ENCODE measurements around the gene TOLLIP. TPM values are rescaled to one million over a fixed set of nuclear protein-coding genes. Genes with fewer than 3 reads are reported as not detected.

TOLLIP gene

DNA sequence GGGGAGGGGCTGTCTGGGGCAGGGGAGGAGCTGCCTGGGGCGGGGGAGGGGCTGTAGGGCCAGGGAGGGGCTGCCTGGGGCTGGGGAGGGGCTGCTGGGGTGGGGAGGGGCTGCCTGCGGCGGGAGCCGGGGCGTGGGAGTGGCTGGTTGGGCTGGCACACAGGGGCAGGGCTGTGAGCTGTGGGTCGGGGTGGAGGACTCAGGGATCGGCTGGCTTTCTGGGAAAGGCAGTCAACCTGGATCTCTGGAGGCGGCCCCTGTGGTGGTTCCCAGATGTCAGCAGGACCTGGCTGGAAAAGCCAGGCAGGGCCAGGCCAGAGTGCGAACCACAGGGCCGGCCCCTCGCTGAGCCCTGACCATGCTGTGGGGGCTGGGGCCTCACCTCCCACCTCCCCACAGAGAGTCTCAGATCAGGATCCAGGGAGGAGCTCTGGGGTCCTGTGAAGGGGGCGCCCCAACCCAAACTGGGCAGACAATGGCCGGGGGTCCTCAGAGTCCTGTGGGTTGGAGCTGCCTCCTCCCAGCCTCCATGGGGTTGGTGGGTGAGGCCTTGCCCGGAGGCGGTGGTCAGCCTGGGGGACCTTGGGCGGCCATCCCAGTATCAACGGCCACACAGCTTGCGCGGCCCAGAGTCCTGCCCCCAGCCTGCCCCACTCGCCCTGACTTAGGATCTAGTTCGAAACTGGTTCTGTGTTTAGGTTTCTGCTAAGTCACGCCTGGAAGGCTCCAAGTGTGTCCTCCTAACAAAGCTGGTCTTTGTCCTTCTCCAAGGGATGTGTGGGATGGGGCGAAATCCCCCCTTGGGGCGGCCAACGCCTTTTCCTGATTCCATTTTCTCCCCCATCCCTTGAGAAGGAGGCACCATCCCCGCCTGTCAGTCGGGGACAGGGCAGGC lies 84.7 kb downstream of the TOLLIP start:
- H3K4me3 ChIP-seq (replicated peaks; ENCODE audit: insufficient read depth, low read length), result no peak overlapping the region
- no peak for DNase-seq (ENCODE audit: low read depth in 1 of 2, low spot score in 1 of 2)
- TF ChIP-seq POLR2AphosphoS5 (IDR thresholded peaks at IDR 0.05; ENCODE audit: low read depth) (no peak), GABPA (IDR thresholded peaks at IDR 0.05; ENCODE audit: low read depth) (no peak), SPI1 (IDR thresholded peaks at IDR 0.05; ENCODE audit: borderline replicate concordance, low read depth) (no peak), REST (IDR thresholded peaks at IDR 0.05; ENCODE audit: insufficient replicate concordance, low read depth) (no peak)
- TF ChIP-seq, protein P1, sequence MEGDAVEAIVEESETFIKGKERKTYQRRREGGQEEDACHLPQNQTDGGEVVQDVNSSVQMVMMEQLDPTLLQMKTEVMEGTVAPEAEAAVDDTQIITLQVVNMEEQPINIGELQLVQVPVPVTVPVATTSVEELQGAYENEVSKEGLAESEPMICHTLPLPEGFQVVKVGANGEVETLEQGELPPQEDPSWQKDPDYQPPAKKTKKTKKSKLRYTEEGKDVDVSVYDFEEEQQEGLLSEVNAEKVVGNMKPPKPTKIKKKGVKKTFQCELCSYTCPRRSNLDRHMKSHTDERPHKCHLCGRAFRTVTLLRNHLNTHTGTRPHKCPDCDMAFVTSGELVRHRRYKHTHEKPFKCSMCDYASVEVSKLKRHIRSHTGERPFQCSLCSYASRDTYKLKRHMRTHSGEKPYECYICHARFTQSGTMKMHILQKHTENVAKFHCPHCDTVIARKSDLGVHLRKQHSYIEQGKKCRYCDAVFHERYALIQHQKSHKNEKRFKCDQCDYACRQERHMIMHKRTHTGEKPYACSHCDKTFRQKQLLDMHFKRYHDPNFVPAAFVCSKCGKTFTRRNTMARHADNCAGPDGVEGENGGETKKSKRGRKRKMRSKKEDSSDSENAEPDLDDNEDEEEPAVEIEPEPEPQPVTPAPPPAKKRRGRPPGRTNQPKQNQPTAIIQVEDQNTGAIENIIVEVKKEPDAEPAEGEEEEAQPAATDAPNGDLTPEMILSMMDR (IDR thresholded peaks at IDR 0.05; ENCODE audit: insufficient read depth, low read length), result no peak
- peaks cover 28% of the 10 kb centered on the region for H3K27me3 ChIP-seq (ENCODE audit: insufficient read depth, poor library complexity, severe bottlenecking)
- no peak overlapping the region for H3K27ac ChIP-seq (replicated peaks)

Small RNAs within 50 kb of the gene (microRNA-seq; reads per million reads assigned to microRNA genes)
- not detected for gene MIR6744
